Sigmoid colon (tissue), 4 donors: ENCODE results near the gene ASAP3.

Experiments
- POLR2A ChIP-seq, 2 donors: fragments of 450-650 bp; IDR thresholded peaks; one replicate each; pipeline ENCODE4 v1.6.1; 2016; ENCODE audit warnings: antibody characterized with exemption in 2 of 2, mild to moderate bottlenecking in 2 of 2, moderate library complexity in 2 of 2
- POLR2AphosphoS5 ChIP-seq, 4 donors: sonication (generic); formaldehyde crosslinking; IDR thresholded peaks; one replicate each; pipeline ENCODE4 v1.6.1; 2017; ENCODE audit warnings: antibody characterized with exemption in 4 of 4
- TF ChIP-seq, protein P1 (sequence below), 4 experiments: fragments of 450-650 bp in 3 of 4; fragments of 200-600 bp in 1 of 4; IDR thresholded peaks; one replicate each; pipeline ENCODE4 v1.5.1; 2016 to 2019; ENCODE audit warnings: antibody characterized with exemption in 4 of 4, mild to moderate bottlenecking in 3 of 4, moderate library complexity in 2 of 4

DNA sequence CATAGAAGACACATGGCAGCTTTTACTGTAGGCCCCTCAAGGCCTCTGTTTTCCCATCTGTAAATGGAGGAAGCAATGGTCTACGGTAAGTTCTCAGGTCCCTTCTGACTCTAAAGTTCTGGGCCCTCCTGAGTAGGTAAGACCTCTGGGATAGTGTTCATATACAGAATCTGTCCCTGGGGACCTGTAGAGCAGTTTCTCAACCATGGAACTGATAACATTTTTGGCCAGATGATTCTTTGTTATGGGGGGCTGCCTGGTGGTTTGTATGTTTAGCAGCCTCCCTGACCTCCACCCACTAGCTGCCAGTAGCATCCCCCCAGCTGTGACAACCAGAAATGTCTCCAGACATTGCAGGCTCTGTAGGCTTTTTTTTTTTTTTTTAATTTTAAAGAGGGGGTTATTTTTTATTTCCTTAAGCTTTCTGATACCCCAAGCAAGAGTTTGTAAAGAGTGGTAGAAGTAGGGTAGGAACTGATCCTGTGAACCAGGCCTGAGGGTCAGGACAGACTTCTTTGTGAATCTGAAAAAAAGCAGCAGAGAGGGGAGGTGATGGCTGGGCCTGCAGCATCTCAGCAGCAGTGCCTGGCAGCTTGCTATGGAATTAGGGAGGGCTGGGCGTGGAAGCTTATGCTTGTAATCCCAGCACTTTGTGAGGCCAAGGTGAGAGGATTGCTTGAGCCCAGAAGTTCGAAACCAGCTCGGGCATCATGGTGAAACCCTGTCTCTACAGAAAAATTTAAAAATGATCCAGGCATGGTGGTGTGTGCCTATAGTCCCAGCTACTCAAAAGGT lies 39.2 kb downstream of the ASAP3 start:
- TF ChIP-seq, protein P1, sequence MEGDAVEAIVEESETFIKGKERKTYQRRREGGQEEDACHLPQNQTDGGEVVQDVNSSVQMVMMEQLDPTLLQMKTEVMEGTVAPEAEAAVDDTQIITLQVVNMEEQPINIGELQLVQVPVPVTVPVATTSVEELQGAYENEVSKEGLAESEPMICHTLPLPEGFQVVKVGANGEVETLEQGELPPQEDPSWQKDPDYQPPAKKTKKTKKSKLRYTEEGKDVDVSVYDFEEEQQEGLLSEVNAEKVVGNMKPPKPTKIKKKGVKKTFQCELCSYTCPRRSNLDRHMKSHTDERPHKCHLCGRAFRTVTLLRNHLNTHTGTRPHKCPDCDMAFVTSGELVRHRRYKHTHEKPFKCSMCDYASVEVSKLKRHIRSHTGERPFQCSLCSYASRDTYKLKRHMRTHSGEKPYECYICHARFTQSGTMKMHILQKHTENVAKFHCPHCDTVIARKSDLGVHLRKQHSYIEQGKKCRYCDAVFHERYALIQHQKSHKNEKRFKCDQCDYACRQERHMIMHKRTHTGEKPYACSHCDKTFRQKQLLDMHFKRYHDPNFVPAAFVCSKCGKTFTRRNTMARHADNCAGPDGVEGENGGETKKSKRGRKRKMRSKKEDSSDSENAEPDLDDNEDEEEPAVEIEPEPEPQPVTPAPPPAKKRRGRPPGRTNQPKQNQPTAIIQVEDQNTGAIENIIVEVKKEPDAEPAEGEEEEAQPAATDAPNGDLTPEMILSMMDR (IDR thresholded peaks at IDR 0.05), result no peak
- TF ChIP-seq POLR2AphosphoS5 (IDR thresholded peaks at IDR 0.05), result no peak
- no peak for TF ChIP-seq POLR2A (IDR thresholded peaks at IDR 0.05)
